K562 (cell line): Measurements from ENCODE around the gene KANK2. TPM values are rescaled to one million over a fixed set of nuclear protein-coding genes. Genes with fewer than 3 reads are reported as not detected.

Experiments
- CREM ChIP-seq: IDR thresholded peaks from 2 replicates; pipeline ENCODE4 v1.6.1; 2014; ENCODE audit warnings: antibody characterized with exemption, low read depth
- CTCF ChIP-seq, 3 experiments: IDR thresholded peaks in 2 of 3; conservative IDR thresholded peaks in 1 of 3; 2 replicates each; pipeline ENCODE4 v1.5.1; 2011 to 2012; ENCODE audit warnings: low read length in 3 of 3, mild to moderate bottlenecking in 3 of 3, control low read depth in 2 of 3, improper control_type of control experiment in 1 of 3, inconsistent platforms in 1 of 3, low read depth in 1 of 3, mixed read lengths in 1 of 3, moderate library complexity in 1 of 3; ENCODE audit not compliant: insufficient read depth in 2 of 3
- FIP1L1 ChIP-seq: fragments of 200-400 bp; formaldehyde crosslinking; IDR thresholded peaks from 2 replicates; pipeline ENCODE4 v1.6.1; 2018; ENCODE audit warnings: mild to moderate bottlenecking, low read depth, low read length; ENCODE audit not compliant: poor library complexity, severe bottlenecking
- FOSL1 ChIP-seq: fragments of 200-800 bp; sonication (Bioruptor generic); conservative IDR thresholded peaks from 2 replicates; pipeline ENCODE4 v1.6.1; 2016; ENCODE audit warnings: missing genetic modification characterization, missing compliant biosample characterization
- FOXJ3 ChIP-seq: sonication (generic); formaldehyde crosslinking; IDR thresholded peaks from 2 replicates; pipeline ENCODE4 v1.4.0; 2020; ENCODE audit warnings: mild to moderate bottlenecking, missing genetic modification reagents
- GABPB1 ChIP-seq: sonication (generic); formaldehyde crosslinking; IDR thresholded peaks from 2 replicates; pipeline ENCODE4 v1.8.0; 2022; ENCODE audit warnings: mild to moderate bottlenecking, missing genetic modification reagents
- NEUROD1 ChIP-seq: fragments of 150-350 bp; IDR thresholded peaks from 2 replicates; pipeline ENCODE4 v1.6.1; 2014; ENCODE audit warnings: borderline replicate concordance, low read length, low read depth; ENCODE audit not compliant: partially characterized antibody
- TAL1 ChIP-seq: fragments of 450-650 bp; IDR thresholded peaks from 2 replicates; pipeline ENCODE4 v1.6.1; 2016; ENCODE audit warnings: mild to moderate bottlenecking
- TFAP4 ChIP-seq: sonication (generic); formaldehyde crosslinking; IDR thresholded peaks from 2 replicates; pipeline ENCODE4 v1.8.0; 2022; ENCODE audit warnings: missing genetic modification reagents, mild to moderate bottlenecking, moderate library complexity, borderline replicate concordance
- ZNF586 ChIP-seq: fragments of 450-650 bp; formaldehyde crosslinking; conservative IDR thresholded peaks from 2 replicates; pipeline ENCODE4 v1.4.0; 2020; ENCODE audit warnings: mild to moderate bottlenecking, moderate library complexity
- ZNF785 ChIP-seq: fragments of 250-450 bp; sonication (Bioruptor Pico); IDR thresholded peaks from 2 replicates; pipeline ENCODE4 v1.4.0; 2020; ENCODE audit warnings: mild to moderate bottlenecking
- polyA plus RNA-seq, 8 experiments: library from polyadenylated mRNA; depleted of rRNA in 4 of 8; stranded (reverse) in 5 of 8; unstranded in 3 of 8; fragments of >200 nt; fragmentation: Nextera tagmentation in 2 of 8; fragmentation: Illumina TruSeq in 1 of 8; extraction: Ambion mirVana in 2 of 8; extraction: Trizol in 1 of 8; gene quantifications; 2 replicates each; pipeline versions ENCODE4 v1.2.1 to v1.2.3, GENCODE V29; 2011 to 2014; ENCODE audit warnings: inconsistent platforms in 1 of 8, missing spikeins in 1 of 8
- total RNA-seq, 7 experiments: library from RNA; depleted of rRNA in 6 of 7; stranded (reverse); fragments of >200 nt in 6 of 7; fragmentation: Illumina TruSeq in 2 of 7; extraction: Trizol in 2 of 7; gene quantifications; 2 replicates each; pipeline versions ENCODE4 v1.2.1 to v1.2.3, GENCODE V29; 2011 to 2021; ENCODE audit warnings: low replicate concordance in 1 of 7
- TF ChIP-seq, protein P1 (sequence below), 2 experiments: IDR thresholded peaks; 2 replicates each; pipeline ENCODE4 v1.6.1; 2012; ENCODE audit warnings: improper control_type of control experiment in 2 of 2, low read depth in 2 of 2, low read length in 2 of 2, borderline replicate concordance in 1 of 2
- TF ChIP-seq, protein P2 (sequence below): fragments of 200-800 bp; sonication (Bioruptor generic); IDR thresholded peaks from 2 replicates; pipeline ENCODE4 v1.6.1; 2017; ENCODE audit warnings: missing genetic modification characterization, missing compliant biosample characterization

KANK2 gene
- total and polyA plus RNA-seq, 9 of the 15 experiments (the other 6 are each of a cell fraction or from before 2014, with no cell fraction given), result 4.4 to 47.8 (median 21.3) TPM

GRCh38 chr19:11155373-11156120, 41.8 kb downstream of the KANK2 start, which contains the start of gene SPC24 (continued):
- TF ChIP-seq, protein P1, sequence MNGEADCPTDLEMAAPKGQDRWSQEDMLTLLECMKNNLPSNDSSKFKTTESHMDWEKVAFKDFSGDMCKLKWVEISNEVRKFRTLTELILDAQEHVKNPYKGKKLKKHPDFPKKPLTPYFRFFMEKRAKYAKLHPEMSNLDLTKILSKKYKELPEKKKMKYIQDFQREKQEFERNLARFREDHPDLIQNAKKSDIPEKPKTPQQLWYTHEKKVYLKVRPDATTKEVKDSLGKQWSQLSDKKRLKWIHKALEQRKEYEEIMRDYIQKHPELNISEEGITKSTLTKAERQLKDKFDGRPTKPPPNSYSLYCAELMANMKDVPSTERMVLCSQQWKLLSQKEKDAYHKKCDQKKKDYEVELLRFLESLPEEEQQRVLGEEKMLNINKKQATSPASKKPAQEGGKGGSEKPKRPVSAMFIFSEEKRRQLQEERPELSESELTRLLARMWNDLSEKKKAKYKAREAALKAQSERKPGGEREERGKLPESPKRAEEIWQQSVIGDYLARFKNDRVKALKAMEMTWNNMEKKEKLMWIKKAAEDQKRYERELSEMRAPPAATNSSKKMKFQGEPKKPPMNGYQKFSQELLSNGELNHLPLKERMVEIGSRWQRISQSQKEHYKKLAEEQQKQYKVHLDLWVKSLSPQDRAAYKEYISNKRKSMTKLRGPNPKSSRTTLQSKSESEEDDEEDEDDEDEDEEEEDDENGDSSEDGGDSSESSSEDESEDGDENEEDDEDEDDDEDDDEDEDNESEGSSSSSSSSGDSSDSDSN (IDR thresholded peaks at IDR 0.05; ENCODE audit: borderline replicate concordance in 1 of 2, low read depth in 2 of 2, low read length in 2 of 2), result 0 out of 4 replicates have a peak, but pooled peaks of 1 of the 2 experiments have one; percentile 33
- peak; percentile 72; the same call in 1 of the 2 replicates for TF ChIP-seq CREM
- TF ChIP-seq TAL1, result no peak
- peak; percentile 71 for TF ChIP-seq FIP1L1
- peak; percentile 93 for TF ChIP-seq NEUROD1
- no peak for TF ChIP-seq FOXJ3
- peak in 1 of 3 experiments; percentile 36; a peak in 1 of 6 replicates for TF ChIP-seq CTCF (IDR thresholded peaks at IDR 0.05 in 2 of 3, conservative IDR thresholded peaks at IDR 0.05 in 1 of 3; ENCODE audit: insufficient read depth in 2 of 3, low read depth in 1 of 3, low read length in 3 of 3)
- TF ChIP-seq TFAP4, result peak; percentile 88
- peak; percentile 83; the same call in 1 of the 2 replicates for TF ChIP-seq GABPB1 (CRISPR knock-in tag)
- TF ChIP-seq ZNF586 (CRISPR knock-in tag), result no peak
- TF ChIP-seq ZNF785 (CRISPR knock-in tag), result no peak
- TF ChIP-seq, protein P2, sequence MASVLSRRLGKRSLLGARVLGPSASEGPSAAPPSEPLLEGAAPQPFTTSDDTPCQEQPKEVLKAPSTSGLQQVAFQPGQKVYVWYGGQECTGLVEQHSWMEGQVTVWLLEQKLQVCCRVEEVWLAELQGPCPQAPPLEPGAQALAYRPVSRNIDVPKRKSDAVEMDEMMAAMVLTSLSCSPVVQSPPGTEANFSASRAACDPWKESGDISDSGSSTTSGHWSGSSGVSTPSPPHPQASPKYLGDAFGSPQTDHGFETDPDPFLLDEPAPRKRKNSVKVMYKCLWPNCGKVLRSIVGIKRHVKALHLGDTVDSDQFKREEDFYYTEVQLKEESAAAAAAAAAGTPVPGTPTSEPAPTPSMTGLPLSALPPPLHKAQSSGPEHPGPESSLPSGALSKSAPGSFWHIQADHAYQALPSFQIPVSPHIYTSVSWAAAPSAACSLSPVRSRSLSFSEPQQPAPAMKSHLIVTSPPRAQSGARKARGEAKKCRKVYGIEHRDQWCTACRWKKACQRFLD (CRISPR knock-in tag), result no peak
- no peak for TF ChIP-seq FOSL1 (tag)
